ENCODE measurements around the gene PTCRA.
"Not testable (repeated sequence)": the region's sequence is repeated elsewhere in the genome, so short reads cannot be mapped to it uniquely, and the experiment has no call there.

PTCRA gene

GRCh38 chr6:42915732-42916131 is at the start of gene PTCRA:
Gene PTCRA, plus strand, starts transcription at chr6:42916053. Its CDS starts 17 bp downstream, at chr6:42916070.
- DNase-seq (ENCODE audit: low read depth), result no peak

DNA sequence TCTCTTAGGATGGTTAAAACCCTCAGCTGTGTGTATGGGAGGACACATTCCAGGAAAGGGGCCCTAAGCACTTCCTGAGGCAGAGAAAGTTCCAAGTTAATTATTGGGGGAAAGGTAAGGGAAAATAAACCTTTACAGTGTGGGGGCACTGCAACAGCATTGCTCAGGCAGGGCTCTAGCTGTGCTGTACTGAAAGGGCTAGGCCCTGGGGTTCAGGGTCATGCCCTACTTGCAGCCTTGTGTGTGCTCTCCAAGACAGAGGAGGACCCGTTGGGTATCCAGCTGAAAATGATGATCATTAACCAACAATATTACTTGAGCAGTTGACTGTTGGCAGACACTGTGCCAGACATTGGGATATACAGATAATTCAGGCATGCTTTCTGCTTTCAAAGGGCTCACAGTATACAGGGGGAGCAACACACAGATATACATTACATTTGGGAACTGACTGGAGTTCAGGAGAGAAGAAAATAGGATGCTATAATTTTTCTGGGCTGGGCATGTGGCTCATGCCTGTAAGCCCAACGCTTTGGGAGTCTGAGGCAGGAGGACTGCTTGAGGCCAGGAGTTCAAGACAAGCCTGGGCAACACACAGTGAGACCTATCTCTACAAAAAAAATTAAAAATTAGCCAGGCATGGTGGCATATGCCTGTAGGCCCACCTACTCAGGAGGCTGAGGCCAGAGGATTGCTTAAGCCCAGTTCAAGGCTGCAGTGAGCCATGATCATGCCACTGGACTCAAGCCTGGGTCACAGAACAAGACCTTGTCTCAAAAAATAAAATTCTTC is 45.5 kb upstream of the PTCRA start:
- DNase-seq (ENCODE audit: low read depth), result no peak

DNA sequence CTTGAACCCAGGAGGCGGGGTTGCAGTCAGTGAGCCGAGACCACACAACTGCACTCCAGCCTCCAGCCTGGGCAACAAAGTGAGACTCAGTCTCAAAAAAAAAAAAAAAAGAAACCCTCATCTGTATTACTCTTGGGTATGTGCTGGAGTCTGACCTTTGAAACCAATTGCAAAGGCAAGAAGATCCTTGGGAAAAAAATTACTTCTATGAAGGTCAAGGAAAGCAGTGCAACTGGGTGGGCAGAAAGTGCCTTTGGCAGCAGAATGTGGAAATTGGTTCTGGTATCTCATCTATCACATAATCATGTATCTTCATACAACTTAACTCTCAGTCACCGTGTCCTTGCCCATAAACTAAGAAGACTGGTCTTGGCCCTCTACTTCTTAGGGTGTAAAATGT is 44.1 kb upstream of the PTCRA start:
- DNase-seq (ENCODE audit: low read depth), result no peak

- no peak for DNase-seq (ENCODE audit: low read depth)
Measured at GRCh38 chr6:42873313-42873712, 42.5 kb upstream of the PTCRA start.

GRCh38 chr6:42877695-42878094 is 38.2 kb upstream of the PTCRA start:
- no peak for DNase-seq (ENCODE audit: low read depth)

- peak; percentile 74 for DNase-seq (ENCODE audit: low read depth)
Measured at GRCh38 chr6:42879372-42880239, 36.2 kb upstream of the PTCRA start, which contains the start of gene RPL7L1. Gene RPL7L1, plus strand, starts transcription at chr6:42879616. Its CDS starts 295 bp downstream, at chr6:42879911.

- not testable (repeated sequence) for DNase-seq (ENCODE audit: low read depth)
Measured at GRCh38 chr6:42880240-42880817, 35.5 kb upstream of the PTCRA start.

GRCh38 chr6:42880871-42881270 is 35.0 kb upstream of the PTCRA start:
- DNase-seq (ENCODE audit: low read depth), result not testable (repeated sequence)

DNA sequence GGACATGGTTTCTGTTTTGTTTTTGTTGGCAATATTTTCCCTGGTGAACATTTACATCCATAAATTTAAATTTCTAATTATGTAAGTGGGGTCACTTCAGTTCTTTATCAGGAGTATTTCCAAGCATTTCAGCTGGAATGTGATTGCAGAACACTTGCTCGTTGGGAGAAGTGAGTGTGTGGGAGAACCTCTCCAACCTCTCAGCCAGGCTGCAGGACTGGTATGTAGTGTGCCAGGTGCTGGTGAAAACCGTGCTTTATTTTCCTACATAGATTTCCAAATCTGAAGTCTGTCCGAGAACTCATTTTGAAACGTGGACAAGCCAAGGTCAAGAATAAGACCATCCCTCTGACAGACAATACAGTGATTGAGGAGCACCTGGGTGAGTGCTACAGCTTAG is 30.2 kb upstream of the PTCRA start:
- DNase-seq (ENCODE audit: low read depth), result no peak

- not testable (repeated sequence) for DNase-seq (ENCODE audit: low read depth)
Measured at GRCh38 chr6:42888201-42888600, 27.7 kb upstream of the PTCRA start.

- DNase-seq (ENCODE audit: low read depth), result no peak
Measured at GRCh38 chr6:42889815-42890214, 26.0 kb upstream of the PTCRA start.

GRCh38 chr6:42890311-42891198 is 25.3 kb upstream of the PTCRA start:
- peak; percentile 80 for DNase-seq (ENCODE audit: low read depth)

DNA sequence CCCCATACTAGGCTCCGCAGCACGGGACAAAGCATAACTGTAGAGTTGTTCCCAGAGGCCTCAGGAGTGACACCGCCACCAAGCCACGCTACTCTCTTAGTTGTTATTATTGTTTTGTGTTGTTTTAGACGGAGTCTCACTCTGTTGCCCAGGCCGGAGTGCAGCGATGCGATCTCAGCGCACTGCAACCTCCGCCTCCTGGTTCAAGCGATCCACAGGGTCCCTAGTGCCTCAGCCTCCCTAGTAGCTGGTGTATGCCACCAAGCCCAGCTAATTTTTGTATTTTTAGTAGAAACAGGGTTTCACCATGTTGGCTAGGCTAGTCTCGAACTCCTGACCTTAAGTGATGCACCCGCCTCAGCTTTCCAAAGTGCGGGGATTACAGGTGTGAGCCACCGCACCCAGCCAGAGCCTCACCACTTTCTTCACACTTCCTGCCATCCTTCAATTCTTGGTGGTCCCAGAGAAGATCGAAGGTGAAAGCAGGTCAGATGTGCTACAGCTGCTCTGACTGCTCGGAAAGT is 24.6 kb upstream of the PTCRA start:
- no peak for DNase-seq (ENCODE audit: low read depth)

DNA sequence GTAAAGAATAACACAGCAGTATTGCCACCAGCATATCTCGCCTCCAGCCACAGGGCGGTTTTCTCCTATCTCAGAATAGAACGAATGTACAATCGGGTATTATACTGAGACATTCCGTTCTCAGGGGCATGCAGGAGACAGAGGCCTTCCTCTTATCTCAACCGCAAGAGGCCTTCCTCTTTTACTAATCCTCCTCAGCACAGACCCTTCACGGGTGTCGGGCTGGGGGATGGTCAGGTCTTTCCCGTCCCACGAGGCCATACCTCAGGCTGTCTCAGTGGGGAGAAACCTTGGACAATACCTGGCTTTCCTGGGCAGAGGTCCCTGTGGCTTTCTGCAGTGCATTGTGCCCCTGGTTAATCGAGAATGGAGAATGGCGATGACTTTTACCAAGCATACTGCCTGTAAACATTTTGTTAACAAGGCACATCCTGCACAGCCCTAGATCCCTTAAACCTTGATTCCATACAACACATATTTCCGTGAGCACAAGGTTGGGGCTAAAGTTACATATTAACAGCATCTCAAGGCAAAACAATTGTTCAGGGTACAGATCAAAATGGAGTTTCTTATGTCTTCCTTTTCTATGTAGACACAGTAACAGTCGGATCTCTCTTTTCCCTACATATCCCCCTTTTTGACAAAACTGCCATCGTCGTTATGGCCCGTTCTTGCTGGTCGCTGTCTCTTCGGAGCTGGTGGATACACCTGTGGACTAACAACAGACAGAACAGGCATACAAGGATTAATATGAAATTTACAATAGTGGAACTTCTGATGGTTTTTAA is 21.6 kb upstream of the PTCRA start:
- not testable (repeated sequence) for DNase-seq (ENCODE audit: low read depth)

GRCh38 chr6:42896178-42896719 is 19.6 kb upstream of the PTCRA start:
- DNase-seq (ENCODE audit: low read depth), result no peak

GRCh38 chr6:42898891-42899361 is 16.9 kb upstream of the PTCRA start:
- peak; percentile 36 for DNase-seq (ENCODE audit: low read depth)

GRCh38 chr6:42899871-42900270 is 16.0 kb upstream of the PTCRA start:
- no peak for DNase-seq (ENCODE audit: low read depth)

DNA sequence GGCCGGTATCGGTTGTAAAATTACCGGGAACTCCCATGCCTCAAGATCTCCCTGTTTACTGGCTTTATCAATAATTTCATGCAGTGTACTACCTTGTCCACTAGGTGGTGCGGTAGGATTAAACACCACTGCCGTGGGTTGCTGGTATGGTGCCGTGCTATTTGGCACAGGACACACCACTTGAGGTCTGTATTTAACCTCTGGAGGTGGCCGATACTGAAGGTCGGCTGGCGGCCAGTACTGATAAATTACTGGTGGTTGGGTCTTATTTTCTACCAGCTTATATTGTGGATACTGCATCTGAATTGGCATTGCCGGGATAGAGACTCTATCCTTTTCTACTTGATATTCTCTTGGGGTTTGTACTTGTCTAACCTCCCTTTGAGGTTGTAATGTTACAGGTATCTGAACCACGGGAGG is 14.3 kb upstream of the PTCRA start:
- DNase-seq (ENCODE audit: low read depth), result peak; percentile 44

DNA sequence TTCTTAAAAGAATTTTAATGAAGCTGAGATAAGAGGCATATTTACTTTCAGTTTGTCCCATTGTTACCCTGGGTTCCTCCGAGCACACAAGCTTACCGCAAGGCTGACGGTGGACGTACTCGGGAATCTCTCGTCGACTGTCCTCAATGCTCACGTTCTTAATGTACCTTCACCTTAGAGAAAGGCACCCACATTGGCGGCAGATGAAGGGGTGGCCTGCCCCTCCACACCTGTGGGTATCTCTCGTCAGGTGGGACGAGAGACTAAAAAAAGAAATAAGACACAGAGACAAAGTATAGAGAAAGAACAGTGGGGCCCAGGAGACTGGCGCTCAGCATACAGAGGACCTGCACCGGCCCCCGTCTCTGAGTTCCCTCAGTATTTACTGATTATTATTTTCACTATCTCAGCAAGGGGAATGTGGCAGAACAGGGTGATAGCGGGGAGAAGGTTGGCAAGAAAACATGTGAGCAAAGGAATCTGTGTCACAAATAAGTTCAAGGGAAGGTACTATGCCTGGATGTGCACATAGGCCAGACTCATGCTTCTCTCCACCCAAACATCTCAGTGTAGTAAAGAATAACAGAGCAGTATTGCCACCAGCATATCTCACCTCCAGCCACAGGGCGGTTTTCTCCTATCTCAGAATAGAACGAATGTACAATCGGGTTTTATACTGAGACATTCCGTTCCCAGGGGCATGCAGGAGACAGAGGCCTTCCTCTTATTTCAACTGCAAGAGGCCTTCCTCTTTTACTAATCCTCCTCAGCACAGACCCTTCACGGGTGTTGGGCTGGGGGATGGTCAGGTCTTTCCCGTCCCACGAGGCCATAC is 13.2 kb upstream of the PTCRA start:
- not testable (repeated sequence) for DNase-seq (ENCODE audit: low read depth)

All from activated T-helper 9 cell treated with anti-CD3 and anti-CD28 coated beads, Interleukin-2, amount 50 U/mL, for 16 hours (primary cell).